Smooth muscle cell (in vitro differentiated cells): ENCODE measurements around the gene CCND1. TPM values are rescaled to one million over a fixed set of nuclear protein-coding genes. Genes with fewer than 3 reads are reported as not detected.
"Not testable (repeated sequence)": the region's sequence is repeated elsewhere in the genome, so short reads cannot be mapped to it uniquely, and the experiment has no call there.

Source experiments
- DNase-seq: peaks from one replicate; lab custom pipeline; 2025; ENCODE audit not compliant: unreplicated experiment; lab: John Stamatoyannopoulos, UW
- H2AFZ ChIP-seq: fragments of 200-600 bp; sonication (generic); 2 replicates; pipeline ENCODE4 v1.6.0; 2016; ENCODE audit warnings: antibody characterized with exemption, low read depth, mild to moderate bottlenecking
- H3F3A ChIP-seq: fragments of 200-600 bp; sonication (generic); 2 replicates; pipeline ENCODE4 v1.6.0; 2017; ENCODE audit warnings: antibody characterized with exemption, low read depth
- H3K27ac ChIP-seq: fragments of 200-600 bp; sonication (generic); 2 replicates; pipeline ENCODE4 v1.5.1; 2016; ENCODE audit warnings: low read depth, mild to moderate bottlenecking
- H3K27me3 ChIP-seq: fragments of 200-600 bp; sonication (generic); 2 replicates; pipeline ENCODE4 v1.6.1; 2016; ENCODE audit warnings: low read depth, mild to moderate bottlenecking
- H3K36me3 ChIP-seq: fragments of 200-600 bp; sonication (generic); 2 replicates; pipeline ENCODE4 v1.5.1; 2016; ENCODE audit warnings: low read depth
- H3K4me1 ChIP-seq: fragments of 200-600 bp; sonication (generic); 2 replicates; pipeline ENCODE4 v1.5.1; 2016; ENCODE audit warnings: low read depth
- H3K4me2 ChIP-seq: fragments of 200-600 bp; sonication (generic); 2 replicates; pipeline ENCODE4 v1.6.0; 2016; ENCODE audit warnings: mild to moderate bottlenecking
- H3K4me3 ChIP-seq: fragments of 200-600 bp; sonication (generic); 2 replicates; pipeline ENCODE4 v1.5.1; 2016; ENCODE audit warnings: mild to moderate bottlenecking
- H3K79me2 ChIP-seq: fragments of 200-600 bp; sonication (generic); 2 replicates; pipeline ENCODE4 v1.6.0; 2016; ENCODE audit warnings: low read depth, mild to moderate bottlenecking
- H3K9ac ChIP-seq: fragments of 200-600 bp; sonication (generic); 2 replicates; pipeline ENCODE4 v1.6.0; 2016; ENCODE audit warnings: low read depth
- H3K9me3 ChIP-seq: fragments of 200-600 bp; sonication (generic); replicated peaks from 2 replicates; pipeline ENCODE4 v1.5.1; 2016; ENCODE audit warnings: low read depth
- H4K20me1 ChIP-seq: fragments of 200-600 bp; sonication (generic); 2 replicates; pipeline ENCODE4 v1.6.0; 2016; ENCODE audit warnings: low read depth
- CTCF ChIP-seq: fragments of 200-600 bp; sonication (generic); IDR thresholded peaks from 2 replicates; pipeline ENCODE4 v1.5.1; 2017; ENCODE audit warnings: borderline replicate concordance, mild to moderate bottlenecking, antibody characterized with exemption; ENCODE audit not compliant: insufficient read depth, poor library complexity, severe bottlenecking
- WGBS: methylation state at CpG from one replicate; pipeline ENCODE4 v1.1.7; 2016; ENCODE audit warnings: low lambda C conversion rate; 5-methylcytosine and 5-hydroxymethylcytosine counted together
- polyA plus RNA-seq: library from polyadenylated mRNA; unstranded; fragments of >200 nt; fragmentation: Nextera tagmentation; extraction: Ambion mirVana; gene quantifications from 2 replicates; pipeline ENCODE4 v1.2.1, GENCODE V29; 2016
- total RNA-seq: library from RNA; depleted of rRNA; stranded (reverse); fragments of >200 nt; gene quantifications from 2 replicates; pipeline ENCODE4 v1.2.3, GENCODE V29; 2014

The CCND1 gene
- total and polyA plus RNA-seq, 2 experiments from 2014 or later: 281 to 482 TPM

- Histone ChIP-seq H3K4me3 (no peak overlapping the region), H3K27me3 (no peaks in the 10 kb centered on the region), H3K4me1 (no peaks in the 10 kb centered on the region), H4K20me1 (no peaks in the 10 kb centered on the region), H3K4me2 (no peak overlapping the region), H3F3A (no peaks in the 10 kb centered on the region), H3K27ac (no peak overlapping the region), H3K36me3 (no peaks in the 10 kb centered on the region), H3K9me3 (no peaks in the 10 kb centered on the region), H3K79me2 (no peaks in the 10 kb centered on the region), H3K9ac (no peak overlapping the region), H2AFZ (no peak overlapping the region)
- no peak for DNase-seq
- WGBS: 92% methylated on average over 8 of the region's 8 CpGs
- TF ChIP-seq CTCF: no peak
Measured at GRCh38 chr11:69686856-69687255, 45.9 kb downstream of the CCND1 start.

GRCh38 chr11:69687969-69688771, 47.2 kb downstream of the CCND1 start:
- not testable (repeated sequence) for H3K27ac ChIP-seq, H2AFZ ChIP-seq

GRCh38 chr11:69689484-69690319, 48.7 kb downstream of the CCND1 start:
- Histone ChIP-seq H3K9me3 (no peaks in the 10 kb centered on the region), H3K9ac (no peak overlapping the region), H3K79me2 (no peaks in the 10 kb centered on the region), H4K20me1 (no peaks in the 10 kb centered on the region), H3K27ac (no peak overlapping the region), H3K4me2 (no peak overlapping the region), H3K4me3 (no peak overlapping the region), H3F3A (no peaks in the 10 kb centered on the region), H2AFZ (no peak overlapping the region), H3K27me3 (no peaks in the 10 kb centered on the region), H3K36me3 (no peaks in the 10 kb centered on the region), H3K4me1 (no peaks in the 10 kb centered on the region)
- no peak for TF ChIP-seq CTCF
- DNase-seq: no peak
- WGBS: 97% methylated on average over 5 of the region's 5 CpGs

More at GRCh38 chr11:69687969-69688771, 47.2 kb downstream of the CCND1 start:
- not testable (repeated sequence) for H3K9me3 ChIP-seq, H3K9ac ChIP-seq, H3K4me2 ChIP-seq, H3K27me3 ChIP-seq, DNase-seq, H3K36me3 ChIP-seq, H3K4me1 ChIP-seq, H4K20me1 ChIP-seq, H3F3A ChIP-seq, H3K4me3 ChIP-seq, H3K79me2 ChIP-seq
- 92% methylated on average over 5 of the region's 5 CpGs for WGBS

- Histone ChIP-seq H3K9me3 (no peaks in the 10 kb centered on the region), H3K4me3 (no peak overlapping the region), H2AFZ (no peak overlapping the region), H3K36me3 (no peaks in the 10 kb centered on the region), H3K27ac (no peak overlapping the region), H3K4me1 (no peaks in the 10 kb centered on the region), H3K79me2 (no peaks in the 10 kb centered on the region), H3K9ac (no peak overlapping the region), H3K27me3 (no peaks in the 10 kb centered on the region), H3F3A (no peaks in the 10 kb centered on the region), H4K20me1 (no peaks in the 10 kb centered on the region), H3K4me2 (no peak overlapping the region)
- DNase-seq: no peak
- no peak for TF ChIP-seq CTCF
- 93% methylated on average over 2 of the region's 2 CpGs for WGBS
Measured at GRCh38 chr11:69691463-69691862, 50.5 kb downstream of the CCND1 start.
